Parathyroid adenoma (tissue), 2 donors: ENCODE data around the gene ERBB2.
A peak's percentile ranks its signal among the peaks of the same experiment; 100 is the strongest.

Experiments
- H2AFZ ChIP-seq: fragments of 300-600 bp; sonication (generic); one replicate; pipeline ENCODE4 v1.7.0; 2017; ENCODE audit warnings: antibody characterized with exemption, mild to moderate bottlenecking
- H3K27ac ChIP-seq: fragments of 300-600 bp; sonication (generic); one replicate; pipeline ENCODE4 v1.7.0; 2017
- H3K27me3 ChIP-seq: fragments of 300-600 bp; sonication (generic); one replicate; pipeline ENCODE4 v1.7.0; 2017; ENCODE audit warnings: low read length; ENCODE audit not compliant: control insufficient read depth, insufficient read depth
- H3K36me3 ChIP-seq: fragments of 300-600 bp; sonication (generic); one replicate; pipeline ENCODE4 v1.7.0; 2017; ENCODE audit warnings: low read length; ENCODE audit not compliant: control insufficient read depth, insufficient read depth
- H3K4me1 ChIP-seq: fragments of 300-600 bp; sonication (generic); one replicate; pipeline ENCODE4 v1.7.0; 2017; ENCODE audit warnings: control low read depth
- H3K4me2 ChIP-seq: fragments of 300-600 bp; sonication (generic); one replicate; pipeline ENCODE4 v1.7.0; 2017; ENCODE audit warnings: low read length
- H3K4me3 ChIP-seq: fragments of 300-600 bp; sonication (generic); one replicate; pipeline ENCODE4 v1.7.0; 2017; ENCODE audit warnings: low read depth, low read length
- H3K79me2 ChIP-seq: fragments of 300-600 bp; sonication (generic); one replicate; pipeline ENCODE4 v1.7.0; 2017; ENCODE audit warnings: control low read depth
- H3K9ac ChIP-seq: fragments of 300-600 bp; sonication (generic); one replicate; pipeline ENCODE4 v1.7.0; 2017; ENCODE audit warnings: mild to moderate bottlenecking
- H3K9me3 ChIP-seq: fragments of 300-600 bp; sonication (generic); one replicate; pipeline ENCODE4 v1.7.0; 2017; ENCODE audit warnings: low read length; ENCODE audit not compliant: control insufficient read depth
- CTCF ChIP-seq: fragments of 300-600 bp; sonication (generic); IDR thresholded peaks from one replicate; pipeline ENCODE4 v1.7.0; 2017; ENCODE audit warnings: antibody characterized with exemption, mild to moderate bottlenecking
- donor health status: primary hyperparathyroidism.

Gene ERBB2

GRCh38 chr17:39767147-39767546 is 67.3 kb downstream of the ERBB2 start:
- Histone ChIP-seq H2AFZ (no peak overlapping the region), H3K36me3 (no peaks in the 10 kb centered on the region), H3K4me3 (no peak overlapping the region), H3K4me1 (peaks cover 8% of the 10 kb centered on the region), H3K9me3 (no peaks in the 10 kb centered on the region), H3K79me2 (no peaks in the 10 kb centered on the region), H3K4me2 (no peak overlapping the region), H3K27me3 (no peaks in the 10 kb centered on the region), H3K9ac (no peak overlapping the region), H3K27ac (no peak overlapping the region)
- no peak for TF ChIP-seq CTCF

- Histone ChIP-seq H3K27me3 (no peaks in the 10 kb centered on the region), H3K36me3 (no peaks in the 10 kb centered on the region), H3K4me2 (peak overlapping the region; percentile 52), H3K9me3 (no peaks in the 10 kb centered on the region), H3K4me3 (peak overlapping the region; percentile 13), H2AFZ (no peak overlapping the region), H3K4me1 (peaks cover 8% of the 10 kb centered on the region), H3K27ac (no peak overlapping the region), H3K9ac (no peak overlapping the region), H3K79me2 (no peaks in the 10 kb centered on the region)
- TF ChIP-seq CTCF: no peak
Measured at GRCh38 chr17:39769974-39770587, 70.2 kb downstream of the ERBB2 start.

GRCh38 chr17:39772415-39772814 is 72.6 kb downstream of the ERBB2 start:
- TF ChIP-seq CTCF: no peak
- H3K27ac ChIP-seq: no peak overlapping the region
- H3K9me3 ChIP-seq: no peaks in the 10 kb centered on the region

GRCh38 chr17:39772987-39773934 is 73.4 kb downstream of the ERBB2 start:
- Histone ChIP-seq H3K79me2 (no peaks in the 10 kb centered on the region), H3K27ac (no peak overlapping the region), H3K9me3 (no peaks in the 10 kb centered on the region), H3K27me3 (no peaks in the 10 kb centered on the region), H3K36me3 (no peaks in the 10 kb centered on the region), H3K4me1 (peaks cover 8% of the 10 kb centered on the region), H3K4me2 (no peak overlapping the region), H3K4me3 (no peak overlapping the region), H2AFZ (no peak overlapping the region), H3K9ac (no peak overlapping the region)
- no peak for TF ChIP-seq CTCF

More at GRCh38 chr17:39772415-39772814, 72.6 kb downstream of the ERBB2 start:
- Histone ChIP-seq H3K4me1 (peaks cover 8% of the 10 kb centered on the region), H3K36me3 (no peaks in the 10 kb centered on the region), H2AFZ (no peak overlapping the region), H3K79me2 (no peaks in the 10 kb centered on the region), H3K27me3 (no peaks in the 10 kb centered on the region), H3K4me3 (no peak overlapping the region), H3K4me2 (no peak overlapping the region), H3K9ac (no peak overlapping the region)
